Transverse colon (tissue), 4 donors: Measurements from ENCODE around the gene TMEM89. TPM values are rescaled to one million over a fixed set of nuclear protein-coding genes. Genes with fewer than 3 reads are reported as not detected.

Source experiments
- DNase-seq: peaks from one replicate; pipeline ENCODE4 v3.0.0-alpha.2; 2019
- H3K27ac ChIP-seq, 4 donors: fragments of 200-600 bp; sonication (generic); 2 replicates each; pipeline ENCODE4 v1.5.1; 2016 to 2018; ENCODE audit warnings: inconsistent platforms in 4 of 4
- H3K27me3 ChIP-seq: fragments of 200-600 bp; sonication (generic); 2 replicates; pipeline ENCODE4 v1.5.1; 2017; ENCODE audit warnings: inconsistent platforms
- H3K36me3 ChIP-seq, 4 donors: fragments of 200-600 bp; sonication (generic); 2 replicates each; pipeline ENCODE4 v1.5.1; 2017 to 2019; ENCODE audit warnings: inconsistent platforms in 4 of 4
- H3K4me1 ChIP-seq, 4 donors: fragments of 200-600 bp; sonication (generic); 2 replicates each; pipeline ENCODE4 v1.5.1; 2017 to 2020; ENCODE audit warnings: inconsistent platforms in 4 of 4
- H3K4me3 ChIP-seq, 4 donors: fragments of 200-600 bp; sonication (generic); 1 replicate in 1 of 4; 2 replicates in 3 of 4; pipeline versions ENCODE4 v1.5.1 to v1.6.1; 2017 to 2019; ENCODE audit warnings: inconsistent platforms in 4 of 4
- H3K9me3 ChIP-seq, 2 donors: fragments of 200-600 bp; sonication (generic); 2 replicates each; pipeline ENCODE4 v1.5.1; 2017 to 2019; ENCODE audit warnings: inconsistent platforms in 2 of 2
- EP300 ChIP-seq: sonication (generic); formaldehyde crosslinking; IDR thresholded peaks from one replicate; pipeline ENCODE4 v1.6.1; 2017; ENCODE audit warnings: antibody characterized with exemption, low read depth
- POLR2A ChIP-seq: fragments of 450-650 bp; IDR thresholded peaks from one replicate; pipeline ENCODE4 v1.6.1; 2016; ENCODE audit warnings: antibody characterized with exemption, mild to moderate bottlenecking, moderate library complexity
- POLR2AphosphoS5 ChIP-seq, 3 donors: sonication (generic); formaldehyde crosslinking; IDR thresholded peaks; one replicate each; pipeline ENCODE4 v1.6.1; 2016; ENCODE audit warnings: antibody characterized with exemption in 3 of 3
- WGBS, 2 donors: methylation state at CpG; one replicate each; pipeline ENCODE4 v1.1.5; 2018; ENCODE audit warnings: low coverage in 1 of 2; 5-methylcytosine and 5-hydroxymethylcytosine counted together
- in situ Hi-C, 4 donors: fragments of 200-750 bp; cut with MboI; loops; one replicate each; pipeline versions ENCODE4 v1.15.0 to v1.15.1; 2017; ENCODE audit warnings: low sequenced_read_pairs in 3 of 4, low pct_ligation_motif_present in 1 of 4, low pct_unique_long_range_greater_than_20kb in 1 of 4
- intact Hi-C: fragments of 100-400 bp; cut with DNase I; formaldehyde crosslinking; loops from one replicate; pipeline ENCODE4 v1.15.1; 2023; ENCODE audit warnings: low total_unique reads
- total RNA-seq, 4 donors: library from RNA; depleted of rRNA; stranded (reverse); fragments of >200 nt; gene quantifications; one replicate each; pipeline ENCODE4 v1.1.0, GENCODE V29; 2016
- TF ChIP-seq, protein P1 (sequence below), 5 experiments: fragments of 200-600 bp in 3 of 5; fragments of 450-650 bp in 2 of 5; sonication (generic) in 3 of 5; IDR thresholded peaks; 1 replicate in 2 of 5; 2 replicates in 3 of 5; pipeline ENCODE4 v1.5.1; 2016 to 2017; ENCODE audit warnings: antibody characterized with exemption in 5 of 5, inconsistent platforms in 3 of 5, mild to moderate bottlenecking in 2 of 5, moderate library complexity in 1 of 5

The TMEM89 gene
- total RNA-seq, 4 donors from 2014 or later = 13.1 TPM; not detected in 3

DNA sequence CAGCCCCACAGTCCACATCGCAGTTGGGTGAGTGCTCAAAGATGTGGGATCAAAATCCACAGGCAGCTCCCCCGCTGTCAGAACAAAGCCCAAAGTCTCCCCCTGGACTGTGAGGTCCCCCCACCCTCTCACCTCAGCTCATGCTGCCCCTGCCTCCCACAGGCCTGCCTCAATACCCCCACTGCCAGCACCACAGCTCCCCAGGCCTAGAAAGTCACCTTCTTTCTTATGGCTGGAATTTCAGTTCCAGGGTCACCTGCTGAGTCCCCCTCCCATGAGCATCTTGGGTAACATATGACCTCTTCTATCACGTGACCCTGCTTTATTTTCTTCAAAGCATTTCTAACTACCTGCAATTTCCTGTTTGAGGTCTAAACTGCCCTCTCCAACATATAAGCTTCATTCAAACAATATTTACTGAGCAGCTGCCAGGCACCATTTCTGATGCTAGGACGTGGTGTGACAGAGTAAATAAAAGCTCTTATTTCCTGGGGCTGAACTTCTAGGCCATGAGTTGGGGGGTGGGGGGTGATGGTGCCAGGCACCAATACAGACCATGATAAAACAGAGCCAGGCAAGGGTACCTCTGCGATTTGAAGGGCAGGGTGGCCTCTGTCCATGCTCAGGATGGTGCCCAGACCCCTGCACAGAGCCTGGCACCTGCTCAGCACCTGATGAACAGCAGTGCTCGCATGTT, 2.4 kb upstream of the TMEM89 start:
- intact Hi-C loops (no loop called here), in situ Hi-C loops (no loop called here)
- Histone ChIP-seq H3K9me3 (no peaks in the 10 kb centered on the region), H3K36me3 (peaks cover 0 to 9% (median 2%) of the 10 kb centered on the region in 4 donors), H3K27ac (peak overlapping the region; percentile 46 to 76 (median 69)), H3K27me3 (no peaks in the 10 kb centered on the region), H3K4me1 (peaks cover 8 to 27% (median 18%) of the 10 kb centered on the region in 4 donors), H3K4me3 (no peak overlapping the region)
- TF ChIP-seq EP300 (no peak), POLR2AphosphoS5 (IDR thresholded peaks at IDR 0.05) (peak in 2 of 3 donors; percentile 8 to 10)
- 29 to 64% methylated on average over 2 to 6 of the region's 6 CpGs for WGBS, 2 donors
- peak; percentile 31 for DNase-seq

DNA sequence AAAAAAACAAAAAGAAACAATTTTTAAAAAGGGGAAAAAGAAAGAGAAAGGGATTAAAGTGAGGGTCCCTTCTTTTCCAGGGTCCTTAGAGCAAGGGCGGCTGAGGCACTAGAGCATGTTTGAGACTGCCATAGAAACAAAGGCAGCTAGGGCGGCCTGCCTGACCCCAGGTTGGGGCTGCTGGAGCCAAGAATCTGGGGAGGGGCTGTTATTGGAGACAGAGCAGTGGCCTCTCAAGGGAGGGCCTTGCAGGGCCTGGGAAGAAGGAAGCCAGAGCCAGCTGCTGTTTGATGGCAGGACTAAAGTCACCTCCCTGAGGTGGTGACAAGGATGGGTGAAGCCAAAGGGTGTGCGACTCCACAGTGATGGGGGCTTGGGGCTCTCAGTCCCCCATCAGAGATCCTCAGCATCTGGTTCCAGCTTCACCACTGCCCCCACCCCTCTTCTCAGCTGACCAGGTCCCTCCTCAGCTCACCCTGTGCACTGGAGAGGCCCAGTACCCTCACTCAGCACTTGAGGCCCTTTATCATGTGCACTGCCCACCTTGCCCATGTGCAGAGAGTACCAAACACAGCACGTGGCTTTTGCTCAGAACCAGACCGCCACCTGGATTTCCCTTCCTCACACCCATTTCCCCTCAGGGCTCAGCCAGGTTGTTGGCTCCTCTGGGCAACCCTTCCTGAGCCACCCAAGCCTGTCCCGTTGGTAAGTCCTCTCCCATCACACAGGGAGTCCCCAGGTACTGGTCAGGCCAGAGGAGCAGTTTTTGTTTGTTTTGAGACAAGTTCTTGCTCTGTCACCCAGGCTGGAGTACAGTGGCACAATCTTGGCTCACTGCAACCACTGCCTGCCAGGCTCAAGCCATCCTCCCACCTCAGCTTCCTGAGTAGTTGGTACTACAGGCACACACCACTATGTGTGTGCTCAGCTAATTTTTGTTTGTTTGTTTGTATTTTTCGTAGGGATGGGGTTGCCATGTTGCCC, 1.7 kb downstream of the TMEM89 start:
- peak overlapping the region; percentile 69 to 89 (median 78) for H3K27ac ChIP-seq
- in situ Hi-C loops = no loop called here
- WGBS, 2 donors = 82 to 90% methylated on average over 4 to 7 of the region's 7 CpGs

DNA sequence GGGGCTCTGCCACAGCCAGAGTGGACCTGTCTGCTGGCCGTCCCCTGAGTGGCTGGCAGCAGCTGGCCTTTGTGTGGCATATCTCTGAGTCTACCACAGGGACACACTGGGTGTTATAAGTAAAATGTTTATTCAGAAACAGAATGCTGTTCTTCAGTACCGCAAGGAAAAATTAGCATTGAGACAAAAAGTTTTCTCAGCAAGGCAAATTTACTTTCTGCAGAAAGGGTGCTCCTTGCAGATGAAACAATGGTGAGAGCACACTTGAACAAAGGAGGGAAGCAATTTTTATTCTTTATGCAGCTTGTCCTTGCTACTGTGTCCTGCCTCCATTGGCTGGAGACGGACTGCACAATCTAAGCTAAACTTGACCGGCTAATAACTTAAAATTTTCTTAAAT, 4.0 kb downstream of the TMEM89 start:
- no peak for DNase-seq
- WGBS, 2 donors = 92 to 94% methylated on average over 4 of the region's 4 CpGs
- intact Hi-C loops (no loop called here), in situ Hi-C loops (no loop called here)
- Histone ChIP-seq H3K27me3 (no peaks in the 10 kb centered on the region), H3K36me3 (no peaks in the 10 kb centered on the region), H3K9me3 (peaks cover 6 to 15% of the 10 kb centered on the region in 2 donors), H3K4me3 (no peak overlapping the region), H3K27ac (peak overlapping the region; percentile 69 to 89 (median 80)), H3K4me1 (peaks cover 8 to 20% (median 13%) of the 10 kb centered on the region in 4 donors)
- TF ChIP-seq, protein P1, sequence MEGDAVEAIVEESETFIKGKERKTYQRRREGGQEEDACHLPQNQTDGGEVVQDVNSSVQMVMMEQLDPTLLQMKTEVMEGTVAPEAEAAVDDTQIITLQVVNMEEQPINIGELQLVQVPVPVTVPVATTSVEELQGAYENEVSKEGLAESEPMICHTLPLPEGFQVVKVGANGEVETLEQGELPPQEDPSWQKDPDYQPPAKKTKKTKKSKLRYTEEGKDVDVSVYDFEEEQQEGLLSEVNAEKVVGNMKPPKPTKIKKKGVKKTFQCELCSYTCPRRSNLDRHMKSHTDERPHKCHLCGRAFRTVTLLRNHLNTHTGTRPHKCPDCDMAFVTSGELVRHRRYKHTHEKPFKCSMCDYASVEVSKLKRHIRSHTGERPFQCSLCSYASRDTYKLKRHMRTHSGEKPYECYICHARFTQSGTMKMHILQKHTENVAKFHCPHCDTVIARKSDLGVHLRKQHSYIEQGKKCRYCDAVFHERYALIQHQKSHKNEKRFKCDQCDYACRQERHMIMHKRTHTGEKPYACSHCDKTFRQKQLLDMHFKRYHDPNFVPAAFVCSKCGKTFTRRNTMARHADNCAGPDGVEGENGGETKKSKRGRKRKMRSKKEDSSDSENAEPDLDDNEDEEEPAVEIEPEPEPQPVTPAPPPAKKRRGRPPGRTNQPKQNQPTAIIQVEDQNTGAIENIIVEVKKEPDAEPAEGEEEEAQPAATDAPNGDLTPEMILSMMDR (IDR thresholded peaks at IDR 0.05) = no peak
- TF ChIP-seq POLR2A (no peak), EP300 (no peak), POLR2AphosphoS5 (IDR thresholded peaks at IDR 0.05) (no peak)

More for the DNA sequence above, 1.7 kb downstream of the TMEM89 start:
- no peak for TF ChIP-seq POLR2AphosphoS5 (IDR thresholded peaks at IDR 0.05)
- no peak for TF ChIP-seq POLR2A
- TF ChIP-seq, protein P1 (IDR thresholded peaks at IDR 0.05) = no peak
- TF ChIP-seq EP300 = no peak
- intact Hi-C loops = no loop called here
- H3K4me3 ChIP-seq = no peak overlapping the region
- H3K4me1 ChIP-seq = peaks cover 8 to 30% (median 19%) of the 10 kb centered on the region in 4 donors
- peaks cover 6 to 15% of the 10 kb centered on the region in 2 donors for H3K9me3 ChIP-seq
- no peaks in the 10 kb centered on the region for H3K27me3 ChIP-seq
- no peaks in the 10 kb centered on the region for H3K36me3 ChIP-seq
- DNase-seq = no peak

DNA sequence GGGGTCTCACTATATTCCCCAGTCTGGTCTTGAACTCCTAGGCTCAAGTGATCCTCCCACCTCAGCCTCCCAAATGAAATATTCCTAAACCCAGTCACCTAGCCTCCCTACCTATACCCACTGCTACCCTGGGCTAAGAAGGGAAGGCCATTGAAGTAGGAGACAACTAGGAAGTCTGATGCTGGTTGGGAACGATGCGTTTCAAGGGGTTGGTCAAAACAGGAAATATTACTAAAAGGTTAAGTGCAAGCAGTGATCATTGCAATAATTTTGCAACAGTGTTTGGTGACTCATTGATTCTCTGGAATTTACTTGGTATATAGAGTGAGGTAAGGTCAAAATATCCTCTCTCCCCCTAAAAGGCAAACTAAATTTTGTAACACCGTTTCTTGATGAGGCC, 7.5 kb downstream of the TMEM89 start:
- no peak overlapping the region for H3K4me3 ChIP-seq
- H3K27me3 ChIP-seq = no peaks in the 10 kb centered on the region
- no peak overlapping the region for H3K27ac ChIP-seq
- in situ Hi-C loops (no loop called here), intact Hi-C loops (no loop called here)
- DNase-seq = no peak
- H3K36me3 ChIP-seq = no peaks in the 10 kb centered on the region
- peaks cover 0 to 4% (median 3%) of the 10 kb centered on the region in 4 donors for H3K4me1 ChIP-seq
- H3K9me3 ChIP-seq = peaks cover 6 to 15% of the 10 kb centered on the region in 2 donors
- TF ChIP-seq EP300 = no peak
- no peak for TF ChIP-seq POLR2AphosphoS5 (IDR thresholded peaks at IDR 0.05)
- TF ChIP-seq, protein P1 (IDR thresholded peaks at IDR 0.05) = no peak
- TF ChIP-seq POLR2A = no peak
- WGBS, 2 donors = 55 to 56% methylated on average over 1 to 3 of the region's 3 CpGs
